Duodenal mucosa (tissue), 2 donors: ENCODE measurements around the gene ACVRL1.
A peak's percentile ranks its signal among the peaks of the same experiment; 100 is the strongest.

ENCODE experiments used
- H3K27ac ChIP-seq: one replicate; pipeline ENCODE4 v1.7.0; 2013; ENCODE audit warnings: low read depth, low read length
- H3K27me3 ChIP-seq, 2 donors: one replicate each; pipeline ENCODE4 v1.7.0; 2013; ENCODE audit warnings: low read length in 2 of 2, control low read depth in 1 of 2; ENCODE audit not compliant: insufficient read depth in 2 of 2, control insufficient read depth in 1 of 2
- H3K36me3 ChIP-seq, 2 donors: one replicate each; pipeline ENCODE4 v1.7.0; 2013; ENCODE audit warnings: low read length in 2 of 2, control low read depth in 1 of 2; ENCODE audit not compliant: insufficient read depth in 2 of 2, control insufficient read depth in 1 of 2
- H3K4me1 ChIP-seq, 2 donors: one replicate each; pipeline ENCODE4 v1.7.0; 2013; ENCODE audit warnings: low read length in 2 of 2, control low read depth in 1 of 2; ENCODE audit not compliant: insufficient read depth in 2 of 2, control insufficient read depth in 1 of 2
- H3K4me3 ChIP-seq, 2 donors: one replicate each; pipeline ENCODE4 v1.7.0; 2013; ENCODE audit warnings: low read length in 2 of 2, low read depth in 1 of 2
- H3K9ac ChIP-seq, 2 donors: one replicate each; pipeline ENCODE4 v1.7.0; 2013; ENCODE audit warnings: low read length in 2 of 2, low read depth in 1 of 2
- H3K9me3 ChIP-seq, 2 donors: one replicate each; pipeline ENCODE4 v1.7.0; 2013; ENCODE audit warnings: low read length in 2 of 2, control low read depth in 1 of 2; ENCODE audit not compliant: control insufficient read depth in 1 of 2

The ACVRL1 gene

GRCh38 chr12:51915951-51916350 is 8.6 kb downstream of the ACVRL1 start:
- Histone ChIP-seq H3K27ac (no peak overlapping the region), H3K36me3 (peaks cover 0 to 11% of the 10 kb centered on the region in 2 donors), H3K4me3 (no peak overlapping the region), H3K9me3 (no peaks in the 10 kb centered on the region), H3K27me3 (no peaks in the 10 kb centered on the region), H3K4me1 (peaks cover 28 to 32% of the 10 kb centered on the region in 2 donors), H3K9ac (no peak overlapping the region)

GRCh38 chr12:51917041-51917590 is 9.8 kb downstream of the ACVRL1 start:
- Histone ChIP-seq H3K9ac (no peak overlapping the region), H3K27me3 (no peaks in the 10 kb centered on the region), H3K4me1 (peaks cover 23 to 26% of the 10 kb centered on the region in 2 donors), H3K27ac (no peak overlapping the region), H3K9me3 (no peaks in the 10 kb centered on the region), H3K4me3 (no peak overlapping the region), H3K36me3 (peaks cover 0 to 11% of the 10 kb centered on the region in 2 donors)

- no peak overlapping the region for H3K27ac ChIP-seq
- H3K9ac ChIP-seq: no peak overlapping the region
- H3K36me3 ChIP-seq: peaks cover 0 to 11% of the 10 kb centered on the region in 2 donors
Observed at GRCh38 chr12:51917746-51918453, 10.6 kb downstream of the ACVRL1 start.

GRCh38 chr12:51920046-51920445 is 12.7 kb downstream of the ACVRL1 start:
- H3K36me3 ChIP-seq: peaks cover 0 to 9% of the 10 kb centered on the region in 2 donors

More at GRCh38 chr12:51917746-51918453, 10.6 kb downstream of the ACVRL1 start:
- H3K4me1 ChIP-seq: peaks cover 23 to 28% of the 10 kb centered on the region in 2 donors
- no peaks in the 10 kb centered on the region for H3K27me3 ChIP-seq
- H3K9me3 ChIP-seq: no peaks in the 10 kb centered on the region
- H3K4me3 ChIP-seq: no peak overlapping the region

GRCh38 chr12:51921017-51921725 is 13.9 kb downstream of the ACVRL1 start:
- peaks cover 0 to 2% of the 10 kb centered on the region in 2 donors for H3K36me3 ChIP-seq
- H3K4me3 ChIP-seq: no peak overlapping the region
- H3K27ac ChIP-seq: no peak overlapping the region
- no peak overlapping the region for H3K9ac ChIP-seq
- peaks cover 34 to 54% of the 10 kb centered on the region in 2 donors for H3K4me1 ChIP-seq
- no peaks in the 10 kb centered on the region for H3K9me3 ChIP-seq
- H3K27me3 ChIP-seq: no peaks in the 10 kb centered on the region

More at GRCh38 chr12:51920046-51920445, 12.7 kb downstream of the ACVRL1 start:
- Histone ChIP-seq H3K9me3 (no peaks in the 10 kb centered on the region), H3K9ac (no peak overlapping the region), H3K27ac (no peak overlapping the region), H3K4me3 (no peak overlapping the region), H3K27me3 (no peaks in the 10 kb centered on the region), H3K4me1 (peaks cover 33 to 43% of the 10 kb centered on the region in 2 donors)

- Histone ChIP-seq H3K36me3 (peaks cover 0 to 2% of the 10 kb centered on the region in 2 donors), H3K9ac (no peak overlapping the region), H3K4me1 (peaks cover 37 to 56% of the 10 kb centered on the region in 2 donors), H3K27ac (no peak overlapping the region), H3K4me3 (no peak overlapping the region), H3K27me3 (no peaks in the 10 kb centered on the region), H3K9me3 (no peaks in the 10 kb centered on the region)
Observed at GRCh38 chr12:51922146-51922545, 14.8 kb downstream of the ACVRL1 start.

- Histone ChIP-seq H3K9ac (peak overlapping the region in 1 of 2 donors; percentile 13), H3K36me3 (peaks cover 0 to 2% of the 10 kb centered on the region in 2 donors), H3K27ac (no peak overlapping the region)
Observed at GRCh38 chr12:51922762-51923505, 15.6 kb downstream of the ACVRL1 start.

GRCh38 chr12:51923506-51924365 is 16.4 kb downstream of the ACVRL1 start:
- peaks cover 26 to 44% of the 10 kb centered on the region in 2 donors for H3K4me1 ChIP-seq
- no peak overlapping the region for H3K9ac ChIP-seq
- H3K27me3 ChIP-seq: no peaks in the 10 kb centered on the region
- H3K9me3 ChIP-seq: no peaks in the 10 kb centered on the region
- no peak overlapping the region for H3K27ac ChIP-seq
- peaks cover 0 to 2% of the 10 kb centered on the region in 2 donors for H3K36me3 ChIP-seq
- H3K4me3 ChIP-seq: no peak overlapping the region

More at GRCh38 chr12:51922762-51923505, 15.6 kb downstream of the ACVRL1 start:
- Histone ChIP-seq H3K4me3 (peak overlapping the region in 1 of 2 donors; percentile 9), H3K9me3 (no peaks in the 10 kb centered on the region), H3K4me1 (peaks cover 29 to 48% of the 10 kb centered on the region in 2 donors), H3K27me3 (no peaks in the 10 kb centered on the region)
